H1 (cell line): ENCODE measurements around the gene C18orf54. TPM values are rescaled to one million over a fixed set of nuclear protein-coding genes. Genes with fewer than 3 reads are reported as not detected.

Source experiments
- CBX8 ChIP-seq: fragments of 300-800, 300-1000 bp; sonication (generic); IDR thresholded peaks from 2 replicates; pipeline ENCODE4 v1.7.1; 2016; ENCODE audit warnings: low read depth, low read length, borderline replicate concordance
- CTBP2 ChIP-seq: IDR thresholded peaks from 2 replicates; pipeline ENCODE4 v1.7.0; 2011; ENCODE audit warnings: borderline replicate concordance, mild to moderate bottlenecking, moderate library complexity, mixed read lengths, low read length; ENCODE audit not compliant: insufficient read depth, insufficient read length
- KDM1A ChIP-seq: fragments of 200-600, 300-600 bp; sonication (generic); IDR thresholded peaks from 2 replicates; pipeline ENCODE4 v1.7.1; 2016; ENCODE audit warnings: mild to moderate bottlenecking, low read length, borderline replicate concordance
- RXRA ChIP-seq: IDR thresholded peaks from 2 replicates; pipeline ENCODE4 v1.6.1; 2011; ENCODE audit warnings: low read depth, mild to moderate bottlenecking, low read length, moderate library complexity; ENCODE audit not compliant: insufficient read depth
- polyA plus RNA-seq, 7 experiments: library from polyadenylated mRNA; depleted of rRNA in 3 of 7; stranded (reverse) in 5 of 7; unstranded in 2 of 7; fragments of >200 nt in 5 of 7; fragments of 200-250 nt in 2 of 7; gene quantifications; 1 replicate in 5 of 7; 2 replicates in 1 of 7; 4 replicates in 1 of 7; pipeline versions ENCODE4 v1.2.1 to v1.2.3, GENCODE V29; 2011 to 2013; ENCODE audit warnings: missing spikeins in 2 of 7, mixed read lengths in 2 of 7
- total RNA-seq: library from RNA; stranded (reverse); fragmentation: NEBNext Ultra II Directional; extraction: Animal tissue kit (Norgen Biotek cat#: 25700); gene quantifications from 2 replicates; pipeline ENCODE4 v1.2.1, GENCODE V29; 2021

The C18orf54 gene
- total and polyA plus RNA-seq, 2 of the 8 experiments (the other 6 are each of a cell fraction or from before 2014, with no cell fraction given): 6.7 to 30.9 TPM

- no peak for TF ChIP-seq RXRA
- no peak for TF ChIP-seq CTBP2
- TF ChIP-seq KDM1A: no peak
- no peak for TF ChIP-seq CBX8
- TF ChIP-seq, all 59 proteins: peak for 0
Observed at GRCh38 chr18:54382076-54382475, 24.4 kb downstream of the C18orf54 start (continued).
